Smooth muscle cell (in vitro differentiated cells): ENCODE measurements around the gene RALGPS1. TPM values are rescaled to one million over a fixed set of nuclear protein-coding genes. Genes with fewer than 3 reads are reported as not detected.

ENCODE experiments used
- DNase-seq: peaks from one replicate; lab custom pipeline; 2025; ENCODE audit not compliant: unreplicated experiment; lab: John Stamatoyannopoulos, UW
- H2AFZ ChIP-seq: fragments of 200-600 bp; sonication (generic); 2 replicates; pipeline ENCODE4 v1.6.0; 2016; ENCODE audit warnings: antibody characterized with exemption, low read depth, mild to moderate bottlenecking
- H3F3A ChIP-seq: fragments of 200-600 bp; sonication (generic); 2 replicates; pipeline ENCODE4 v1.6.0; 2017; ENCODE audit warnings: antibody characterized with exemption, low read depth
- H3K27ac ChIP-seq: fragments of 200-600 bp; sonication (generic); 2 replicates; pipeline ENCODE4 v1.5.1; 2016; ENCODE audit warnings: low read depth, mild to moderate bottlenecking
- H3K27me3 ChIP-seq: fragments of 200-600 bp; sonication (generic); 2 replicates; pipeline ENCODE4 v1.6.1; 2016; ENCODE audit warnings: low read depth, mild to moderate bottlenecking
- H3K36me3 ChIP-seq: fragments of 200-600 bp; sonication (generic); 2 replicates; pipeline ENCODE4 v1.5.1; 2016; ENCODE audit warnings: low read depth
- H3K4me1 ChIP-seq: fragments of 200-600 bp; sonication (generic); 2 replicates; pipeline ENCODE4 v1.5.1; 2016; ENCODE audit warnings: low read depth
- H3K4me2 ChIP-seq: fragments of 200-600 bp; sonication (generic); 2 replicates; pipeline ENCODE4 v1.6.0; 2016; ENCODE audit warnings: mild to moderate bottlenecking
- H3K4me3 ChIP-seq: fragments of 200-600 bp; sonication (generic); 2 replicates; pipeline ENCODE4 v1.5.1; 2016; ENCODE audit warnings: mild to moderate bottlenecking
- H3K79me2 ChIP-seq: fragments of 200-600 bp; sonication (generic); 2 replicates; pipeline ENCODE4 v1.6.0; 2016; ENCODE audit warnings: low read depth, mild to moderate bottlenecking
- H3K9ac ChIP-seq: fragments of 200-600 bp; sonication (generic); 2 replicates; pipeline ENCODE4 v1.6.0; 2016; ENCODE audit warnings: low read depth
- H3K9me3 ChIP-seq: fragments of 200-600 bp; sonication (generic); replicated peaks from 2 replicates; pipeline ENCODE4 v1.5.1; 2016; ENCODE audit warnings: low read depth
- H4K20me1 ChIP-seq: fragments of 200-600 bp; sonication (generic); 2 replicates; pipeline ENCODE4 v1.6.0; 2016; ENCODE audit warnings: low read depth
- WGBS: methylation state at CpG from one replicate; pipeline ENCODE4 v1.1.7; 2016; ENCODE audit warnings: low lambda C conversion rate; 5-methylcytosine and 5-hydroxymethylcytosine counted together
- polyA plus RNA-seq: library from polyadenylated mRNA; unstranded; fragments of >200 nt; fragmentation: Nextera tagmentation; extraction: Ambion mirVana; gene quantifications from 2 replicates; pipeline ENCODE4 v1.2.1, GENCODE V29; 2016
- total RNA-seq: library from RNA; depleted of rRNA; stranded (reverse); fragments of >200 nt; gene quantifications from 2 replicates; pipeline ENCODE4 v1.2.3, GENCODE V29; 2014
- TF ChIP-seq, protein P1 (sequence below): fragments of 200-600 bp; sonication (generic); IDR thresholded peaks from 2 replicates; pipeline ENCODE4 v1.5.1; 2017; ENCODE audit warnings: borderline replicate concordance, mild to moderate bottlenecking, antibody characterized with exemption; ENCODE audit not compliant: insufficient read depth, poor library complexity, severe bottlenecking

RALGPS1 gene
- total and polyA plus RNA-seq, 2 experiments from 2014 or later, result 2.1 to 4.0 TPM

DNA sequence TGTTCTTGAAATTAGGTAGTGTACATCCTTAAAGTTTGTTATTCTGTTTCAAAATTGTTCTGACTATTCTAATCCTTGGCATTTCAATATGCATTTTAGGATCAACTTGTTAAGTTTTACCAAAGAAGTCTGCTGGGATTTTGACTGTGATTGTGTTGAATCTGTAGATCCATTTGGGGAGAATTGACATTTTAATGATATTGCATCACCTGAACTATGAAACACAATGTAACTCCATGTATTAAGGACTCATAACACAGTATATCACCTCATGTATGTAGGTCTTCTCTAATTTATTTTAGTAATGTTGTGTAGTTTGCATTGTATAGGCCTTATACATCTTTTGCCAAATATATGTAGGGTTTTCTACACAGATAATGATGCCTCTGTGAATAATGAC lies 77.8 kb downstream of the RALGPS1 start:
- Histone ChIP-seq H3K9ac (no peak overlapping the region), H3K36me3 (no peaks in the 10 kb centered on the region), H3K27me3 (no peaks in the 10 kb centered on the region), H3K9me3 (no peaks in the 10 kb centered on the region), H3K4me2 (no peak overlapping the region), H4K20me1 (no peaks in the 10 kb centered on the region), H3K4me3 (no peak overlapping the region), H3K79me2 (no peaks in the 10 kb centered on the region), H3K27ac (no peak overlapping the region), H3K4me1 (no peaks in the 10 kb centered on the region), H3F3A (no peaks in the 10 kb centered on the region), H2AFZ (no peak overlapping the region)
- no peak for DNase-seq
- TF ChIP-seq, protein P1, sequence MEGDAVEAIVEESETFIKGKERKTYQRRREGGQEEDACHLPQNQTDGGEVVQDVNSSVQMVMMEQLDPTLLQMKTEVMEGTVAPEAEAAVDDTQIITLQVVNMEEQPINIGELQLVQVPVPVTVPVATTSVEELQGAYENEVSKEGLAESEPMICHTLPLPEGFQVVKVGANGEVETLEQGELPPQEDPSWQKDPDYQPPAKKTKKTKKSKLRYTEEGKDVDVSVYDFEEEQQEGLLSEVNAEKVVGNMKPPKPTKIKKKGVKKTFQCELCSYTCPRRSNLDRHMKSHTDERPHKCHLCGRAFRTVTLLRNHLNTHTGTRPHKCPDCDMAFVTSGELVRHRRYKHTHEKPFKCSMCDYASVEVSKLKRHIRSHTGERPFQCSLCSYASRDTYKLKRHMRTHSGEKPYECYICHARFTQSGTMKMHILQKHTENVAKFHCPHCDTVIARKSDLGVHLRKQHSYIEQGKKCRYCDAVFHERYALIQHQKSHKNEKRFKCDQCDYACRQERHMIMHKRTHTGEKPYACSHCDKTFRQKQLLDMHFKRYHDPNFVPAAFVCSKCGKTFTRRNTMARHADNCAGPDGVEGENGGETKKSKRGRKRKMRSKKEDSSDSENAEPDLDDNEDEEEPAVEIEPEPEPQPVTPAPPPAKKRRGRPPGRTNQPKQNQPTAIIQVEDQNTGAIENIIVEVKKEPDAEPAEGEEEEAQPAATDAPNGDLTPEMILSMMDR, result no peak

DNA sequence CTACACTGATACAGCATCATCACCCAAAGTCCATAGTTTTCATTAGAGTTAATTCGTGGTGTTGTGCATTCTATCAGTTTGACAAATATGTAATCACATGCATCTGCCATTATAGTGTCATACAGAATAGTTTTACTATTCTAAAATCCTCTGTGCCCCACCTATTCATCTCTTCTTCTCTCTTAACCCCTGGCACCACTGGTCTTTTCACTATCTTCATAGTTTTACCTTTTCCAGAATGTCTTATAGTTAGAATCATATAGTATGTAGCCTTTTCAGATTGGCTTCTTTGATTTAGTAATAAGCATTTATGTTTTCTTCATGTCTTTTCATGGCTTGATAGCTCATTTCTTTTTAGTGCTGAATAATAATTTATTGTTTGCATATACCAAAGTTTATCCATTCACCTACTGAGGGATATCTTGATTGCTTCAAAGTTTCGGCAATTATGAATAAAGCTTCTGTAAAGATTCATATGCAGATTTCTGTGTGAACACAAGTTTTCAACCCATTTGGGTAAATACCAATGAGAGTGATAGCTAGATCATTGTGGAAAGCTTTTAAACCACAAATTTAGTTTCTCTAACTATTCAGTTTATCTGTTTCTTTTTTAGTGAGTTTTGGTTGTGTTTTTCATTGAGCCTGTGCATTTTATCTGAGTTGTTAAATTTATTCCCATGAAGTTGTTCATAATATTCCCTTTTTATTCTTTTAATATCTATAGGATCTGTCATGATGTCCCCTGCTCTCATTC lies 84.9 kb downstream of the RALGPS1 start:
- H3K9ac ChIP-seq, result no peak overlapping the region
- H3K27ac ChIP-seq, result no peak overlapping the region
- H3K79me2 ChIP-seq, result no peaks in the 10 kb centered on the region
- no peak overlapping the region for H3K4me2 ChIP-seq
- no peak overlapping the region for H3K4me3 ChIP-seq
- TF ChIP-seq, protein P1, result no peak
- no peaks in the 10 kb centered on the region for H3F3A ChIP-seq
- no peaks in the 10 kb centered on the region for H3K9me3 ChIP-seq
- no peaks in the 10 kb centered on the region for H4K20me1 ChIP-seq
- no peak for DNase-seq
- 89% methylated on average over 2 of the region's 2 CpGs for WGBS
- no peaks in the 10 kb centered on the region for H3K27me3 ChIP-seq
- no peaks in the 10 kb centered on the region for H3K36me3 ChIP-seq
- no peaks in the 10 kb centered on the region for H3K4me1 ChIP-seq
- no peak overlapping the region for H2AFZ ChIP-seq

DNA sequence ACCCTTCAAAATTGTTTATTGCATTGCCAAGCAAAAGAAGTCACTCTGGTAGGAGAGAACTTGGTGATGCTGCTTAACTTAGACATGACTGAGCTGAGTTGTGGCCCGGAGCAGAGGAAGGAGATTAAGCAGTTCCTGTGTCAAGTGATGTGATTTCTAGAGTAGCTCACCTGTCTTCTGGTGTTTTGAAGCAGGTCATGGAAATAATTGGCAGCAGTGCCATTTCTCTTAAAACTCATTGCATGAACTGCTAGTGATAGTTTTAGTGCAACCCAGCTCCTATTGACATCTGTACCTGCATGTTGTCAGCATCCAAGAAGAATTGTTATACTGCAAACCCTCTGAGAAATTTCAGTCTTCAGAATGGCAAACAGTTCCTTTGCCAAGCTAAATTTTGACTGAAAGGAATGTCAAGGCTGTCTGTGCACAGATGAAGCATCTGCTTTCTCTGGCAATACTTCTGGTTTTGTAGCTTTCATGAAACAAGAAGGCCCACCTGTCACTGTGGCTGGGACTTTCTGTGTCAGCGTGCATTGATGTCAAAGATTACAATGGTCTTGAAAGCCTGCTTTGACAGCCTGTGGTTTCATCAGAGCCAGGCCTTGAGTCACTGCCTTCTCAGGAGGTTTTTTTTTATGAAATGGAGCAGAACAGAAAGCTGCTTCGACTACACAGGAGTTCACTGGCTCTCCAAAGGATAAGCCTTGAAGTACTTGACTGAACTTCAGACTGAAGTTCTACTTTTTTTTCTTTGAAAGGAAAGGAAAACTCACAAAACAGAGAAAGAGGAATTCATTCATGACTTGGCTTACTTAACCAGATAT lies 90.6 kb downstream of the RALGPS1 start:
- Histone ChIP-seq H3K27ac (no peak overlapping the region), H3K9ac (no peak overlapping the region), H3K4me1 (no peaks in the 10 kb centered on the region), H3K36me3 (no peaks in the 10 kb centered on the region), H3K79me2 (no peaks in the 10 kb centered on the region), H3F3A (no peaks in the 10 kb centered on the region), H3K27me3 (no peaks in the 10 kb centered on the region), H4K20me1 (no peaks in the 10 kb centered on the region), H3K4me3 (no peak overlapping the region), H3K9me3 (no peaks in the 10 kb centered on the region), H2AFZ (no peak overlapping the region), H3K4me2 (no peak overlapping the region)
- DNase-seq, result no peak
- TF ChIP-seq, protein P1, result no peak
- 54% methylated on average over 3 of the region's 3 CpGs for WGBS
